NCI-H1105 (cell line): Measurements from ENCODE around the gene PCSK7.
"Not testable (repeated sequence)": the region's sequence is repeated elsewhere in the genome, so short reads cannot be mapped to it uniquely, and the experiment has no call there.

Source experiments
- DNase-seq: peaks from one replicate; lab custom pipeline; 2025; lab: John Stamatoyannopoulos, UW

Gene PCSK7

GRCh38 chr11:117197516-117198456 lies 34.1 kb downstream of the PCSK7 start:
- no peak for DNase-seq

GRCh38 chr11:117197006-117197405 lies 34.9 kb downstream of the PCSK7 start:
- DNase-seq = no peak

GRCh38 chr11:117195761-117196160 lies 36.1 kb downstream of the PCSK7 start:
- DNase-seq = no peak

- no peak for DNase-seq
Observed at GRCh38 chr11:117195258-117195657, 36.6 kb downstream of the PCSK7 start.

GRCh38 chr11:117194267-117194666 lies 37.6 kb downstream of the PCSK7 start:
- DNase-seq = no peak

GRCh38 chr11:117193130-117194020 lies 38.5 kb downstream of the PCSK7 start:
- DNase-seq = no peak

- DNase-seq = no peak
Observed at GRCh38 chr11:117192401-117192875, 39.4 kb downstream of the PCSK7 start.

- DNase-seq = no peak
Observed at GRCh38 chr11:117191680-117192400, 40.0 kb downstream of the PCSK7 start.

- no peak for DNase-seq
Observed at GRCh38 chr11:117189941-117190544, 41.8 kb downstream of the PCSK7 start.

GRCh38 chr11:117189191-117189940 lies 42.5 kb downstream of the PCSK7 start:
- no peak for DNase-seq

- no peak for DNase-seq
Observed at GRCh38 chr11:117188620-117189081, 43.2 kb downstream of the PCSK7 start.

- no peak for DNase-seq
Observed at GRCh38 chr11:117187799-117188481, 43.9 kb downstream of the PCSK7 start.

- DNase-seq = no peak
Observed at GRCh38 chr11:117187428-117187798, 44.5 kb downstream of the PCSK7 start.

GRCh38 chr11:117187007-117187406 lies 44.9 kb downstream of the PCSK7 start:
- DNase-seq = no peak

- DNase-seq = no peak
Observed at GRCh38 chr11:117186431-117186761, 45.5 kb downstream of the PCSK7 start.

GRCh38 chr11:117185736-117186430 lies 46.0 kb downstream of the PCSK7 start:
- DNase-seq = no peak

GRCh38 chr11:117183724-117184349 lies 48.0 kb downstream of the PCSK7 start:
- DNase-seq = no peak

GRCh38 chr11:117183178-117183577 lies 48.7 kb downstream of the PCSK7 start:
- DNase-seq = not testable (repeated sequence)

GRCh38 chr11:117182551-117182935 lies 49.3 kb downstream of the PCSK7 start:
- no peak for DNase-seq
